ENCODE measurements around the gene RNGTT.
"Not testable (repeated sequence)": the region's sequence is repeated elsewhere in the genome, so short reads cannot be mapped to it uniquely, and the experiment has no call there.

The RNGTT gene

DNA sequence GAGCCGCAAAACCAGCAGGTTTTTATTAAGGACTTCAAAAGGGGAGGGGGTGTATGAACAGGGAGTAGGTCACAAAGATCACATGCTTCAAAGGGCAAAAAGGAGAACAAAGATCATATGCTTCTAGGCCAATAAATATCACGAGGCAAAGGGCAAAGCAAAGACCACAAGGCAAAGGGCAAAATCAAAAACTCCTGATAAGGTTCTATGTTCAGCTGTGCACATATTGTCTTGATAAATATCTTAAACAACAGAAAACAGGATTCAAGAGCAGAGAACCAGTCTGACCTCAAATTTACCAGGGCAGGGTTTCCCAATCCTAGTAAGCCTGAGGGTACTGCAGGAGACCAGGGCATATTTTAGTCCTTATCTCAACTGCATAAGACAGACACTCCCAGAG lies 5.8 kb upstream of the RNGTT start:
- not testable (repeated sequence) for DNase-seq

- DNase-seq: no peak
Observed at GRCh38 chr6:88967891-88968290, 4.5 kb upstream of the RNGTT start.

GRCh38 chr6:88965691-88966090 lies 2.3 kb upstream of the RNGTT start:
- DNase-seq: no peak

- DNase-seq: no peak
Observed at GRCh38 chr6:88964509-88964908, 1.1 kb upstream of the RNGTT start.

DNA sequence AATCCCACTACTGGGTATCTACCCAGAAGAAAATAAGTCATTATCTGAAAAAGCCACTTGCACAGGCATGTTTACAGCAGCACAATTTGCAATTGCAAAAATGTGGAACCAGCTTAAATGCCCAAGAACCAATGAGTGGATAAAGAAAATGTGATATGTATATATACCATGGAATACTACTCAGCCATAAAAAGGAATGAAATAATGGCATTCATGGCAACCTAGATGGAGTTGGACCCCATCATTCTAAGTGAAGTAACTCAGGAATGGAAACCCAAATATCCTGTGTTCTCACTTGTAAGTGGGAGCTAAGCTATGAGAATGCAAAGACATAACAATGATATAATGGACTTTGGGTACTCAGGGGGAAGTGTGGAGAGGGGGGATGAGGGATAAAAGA lies 4.6 kb downstream of the RNGTT start:
- no peak for DNase-seq

DNA sequence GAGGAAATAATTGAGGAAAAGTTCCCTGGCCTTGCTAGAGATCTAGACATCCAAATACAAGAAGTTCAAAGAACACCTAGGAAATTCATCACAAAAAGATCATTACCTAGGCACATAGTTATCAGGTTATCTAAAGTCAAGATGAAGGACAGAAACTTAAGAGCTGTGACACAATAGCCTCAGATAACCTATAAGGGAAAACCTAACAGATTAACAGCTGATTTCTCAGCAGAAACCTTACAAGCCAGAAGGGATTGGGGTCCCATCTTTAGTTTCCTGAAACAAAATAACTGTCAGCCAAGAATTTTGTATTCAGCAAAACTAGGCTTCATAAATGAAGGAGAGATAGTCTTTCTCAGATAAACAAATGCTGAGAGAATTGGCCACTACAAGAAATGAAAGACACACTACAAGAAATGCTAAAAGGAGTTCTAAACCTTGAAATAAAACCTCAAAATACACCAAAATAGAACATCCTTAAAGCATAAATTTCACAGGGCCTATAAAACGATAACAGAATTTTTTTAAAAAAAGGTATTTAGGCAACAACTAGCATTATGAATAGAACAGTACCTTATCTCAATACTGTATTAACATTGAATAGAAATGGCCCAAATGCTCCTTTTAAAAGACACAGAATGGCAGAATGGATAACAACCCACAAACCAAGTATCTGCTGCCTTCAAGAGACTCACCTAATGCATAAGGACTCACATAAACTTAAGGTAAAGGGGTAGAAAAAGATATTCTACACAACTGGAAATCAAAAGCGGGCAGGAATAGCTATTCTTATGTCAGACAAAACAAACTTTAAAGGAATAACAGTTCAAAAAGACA lies 9.7 kb downstream of the RNGTT start:
- DNase-seq: no peak

DNA sequence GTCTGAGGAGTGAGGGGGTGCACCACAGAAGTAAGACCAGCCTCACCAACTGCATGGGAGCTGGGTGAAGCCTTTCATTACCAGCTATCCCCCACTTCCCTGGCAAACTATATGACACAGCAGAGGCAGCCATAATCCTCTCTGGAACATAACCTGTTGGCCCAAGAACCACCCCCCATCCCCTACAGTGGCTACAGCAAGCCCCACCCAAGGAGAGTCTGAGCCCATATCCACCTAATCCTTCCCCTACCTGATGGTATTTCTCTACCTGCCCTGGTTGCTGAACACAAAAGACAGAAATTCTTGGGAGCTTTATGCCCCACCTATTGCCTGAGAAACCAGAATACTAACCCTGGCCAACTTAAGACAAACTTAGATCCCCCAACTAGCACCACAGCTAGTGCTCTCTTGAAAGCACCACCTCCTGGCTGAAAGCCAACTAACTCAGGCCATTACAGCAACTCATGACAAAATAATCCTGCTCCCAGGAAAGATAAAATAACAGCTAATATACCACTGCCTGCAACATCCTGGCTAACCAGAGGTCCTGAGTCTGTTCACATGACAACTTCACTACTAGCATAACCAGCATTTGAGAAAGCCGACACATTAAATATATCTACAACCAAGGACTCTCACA lies 11.2 kb downstream of the RNGTT start:
- no peak for DNase-seq

DNA sequence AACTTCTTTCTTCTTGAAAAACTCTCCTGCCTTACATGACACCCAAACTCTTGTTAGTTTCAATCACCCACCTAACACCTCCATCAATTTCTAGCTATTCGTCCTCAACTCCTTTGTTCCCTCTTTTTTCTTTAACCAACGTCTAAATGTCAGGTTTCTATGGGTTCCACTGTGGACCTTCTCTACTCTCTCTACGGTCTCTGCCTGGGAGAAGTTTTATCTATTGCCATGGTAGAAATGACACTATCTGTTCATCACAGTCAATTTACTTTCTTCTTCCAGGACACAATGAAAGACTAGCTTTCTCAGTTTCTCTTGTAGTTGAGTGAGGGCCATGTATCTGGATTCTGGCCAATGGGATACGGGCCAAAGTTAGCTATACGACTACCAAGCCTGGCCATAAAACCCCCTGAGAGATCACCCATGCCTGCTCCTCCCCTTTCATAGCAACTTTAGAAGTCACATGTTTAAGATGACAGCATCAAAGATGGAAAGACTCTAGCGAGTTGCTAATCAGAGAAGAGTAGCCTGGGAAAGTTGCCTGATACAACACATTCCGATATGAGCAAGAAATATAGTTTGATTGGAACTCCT lies 17.9 kb downstream of the RNGTT start:
- DNase-seq: no peak

- DNase-seq: no peak
Observed at GRCh38 chr6:88933521-88933920, 29.9 kb downstream of the RNGTT start.

DNA sequence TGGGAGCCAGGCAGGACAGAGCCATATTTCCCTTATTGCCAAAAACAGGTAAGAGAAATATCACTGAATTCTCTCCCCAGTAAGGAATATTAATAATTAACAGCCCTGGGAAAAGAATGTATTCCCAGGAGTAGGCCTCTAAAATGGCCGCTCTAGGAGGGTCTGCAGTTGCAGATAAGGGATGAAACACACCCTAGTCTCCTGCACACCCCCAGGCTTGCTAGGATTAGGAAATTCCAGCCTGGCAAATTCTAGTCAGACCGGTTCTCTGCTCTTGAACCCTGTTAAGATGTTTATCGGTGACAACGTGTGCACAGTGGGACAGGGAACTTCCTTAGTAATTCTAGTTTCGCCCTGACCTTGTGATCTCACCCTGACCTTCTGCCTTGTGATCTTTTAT lies 31.4 kb downstream of the RNGTT start:
- DNase-seq: not testable (repeated sequence)

DNA sequence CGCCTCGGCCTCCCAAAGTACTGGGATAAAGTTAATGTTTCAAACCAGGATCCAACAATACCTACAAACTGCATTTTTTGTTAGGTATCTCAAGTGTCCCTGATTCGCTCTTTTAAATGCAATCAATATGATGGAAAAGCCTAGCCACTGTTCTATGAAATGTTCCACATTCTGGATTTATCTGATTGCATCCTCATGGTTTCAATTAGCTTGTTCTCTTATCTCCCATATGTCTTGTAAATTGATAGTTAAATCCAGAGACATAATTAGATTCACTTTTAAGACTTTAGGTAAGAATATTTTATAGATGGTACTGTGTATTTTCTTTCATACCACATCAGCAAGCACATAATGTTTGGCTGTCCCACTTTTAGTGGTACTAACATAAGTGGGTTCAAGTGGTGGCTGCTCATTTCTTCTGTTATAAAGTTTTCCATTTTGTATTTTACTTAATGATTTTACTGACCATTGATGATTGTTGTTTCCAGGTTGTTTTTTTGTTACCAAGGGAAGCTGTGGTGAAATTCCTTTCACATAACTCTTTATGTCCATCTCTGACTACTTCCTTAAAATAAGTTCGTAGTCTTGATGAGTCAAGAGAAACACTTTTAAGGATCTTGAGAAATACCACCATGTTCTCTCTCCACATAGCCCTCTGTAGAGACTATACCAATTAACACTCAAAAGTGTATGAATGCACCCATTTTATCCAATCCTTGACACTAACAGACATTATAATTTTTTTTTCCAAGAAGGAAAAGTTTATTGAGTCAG lies 40.5 kb downstream of the RNGTT start:
- no peak for DNase-seq

GRCh38 chr6:88921734-88922133 lies 41.7 kb downstream of the RNGTT start:
- no peak for DNase-seq

DNA sequence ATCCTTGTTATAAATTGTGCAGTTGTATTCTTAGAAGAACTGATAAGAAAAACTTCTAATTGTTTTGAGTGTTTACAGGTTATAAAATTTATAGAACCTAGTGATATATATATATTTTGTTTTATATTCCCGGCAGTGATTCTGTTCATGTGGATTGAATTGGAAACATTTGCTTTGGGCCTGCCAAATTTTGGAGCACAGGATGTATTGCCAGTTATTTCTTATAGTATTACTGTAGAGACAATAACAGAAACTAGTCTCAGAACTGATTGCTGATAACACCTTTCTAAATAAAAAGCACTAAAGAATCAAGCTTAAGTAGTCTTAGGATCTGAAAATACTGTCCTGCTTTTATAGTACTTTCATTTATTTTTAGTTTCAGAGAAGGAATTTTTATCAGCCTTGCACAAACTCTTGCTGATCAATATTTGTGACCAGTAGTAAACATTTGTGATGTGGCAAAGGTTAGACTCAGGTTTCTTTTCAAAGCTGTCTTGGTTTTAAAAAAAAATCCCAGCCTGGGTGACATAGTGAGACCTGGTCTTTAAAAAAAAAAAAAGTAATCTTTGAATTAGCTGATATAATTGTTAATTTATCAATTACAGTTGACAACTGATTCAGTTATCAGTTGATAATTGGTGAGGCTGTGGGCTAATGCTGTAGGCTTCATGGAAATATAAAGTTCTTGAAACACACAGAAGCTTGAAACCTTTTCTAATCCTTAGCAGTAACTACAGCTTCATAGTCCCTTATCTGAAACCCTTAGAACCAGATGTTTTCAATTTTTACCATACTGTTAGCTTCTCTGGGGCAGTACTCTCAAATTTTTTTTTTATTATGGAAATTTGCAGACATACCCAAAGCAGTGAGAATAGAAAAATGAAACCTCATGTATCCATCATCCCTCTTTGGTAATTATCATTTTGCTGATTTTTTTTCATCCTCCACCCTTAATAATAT lies 42.4 kb downstream of the RNGTT start:
- no peak for DNase-seq

DNA sequence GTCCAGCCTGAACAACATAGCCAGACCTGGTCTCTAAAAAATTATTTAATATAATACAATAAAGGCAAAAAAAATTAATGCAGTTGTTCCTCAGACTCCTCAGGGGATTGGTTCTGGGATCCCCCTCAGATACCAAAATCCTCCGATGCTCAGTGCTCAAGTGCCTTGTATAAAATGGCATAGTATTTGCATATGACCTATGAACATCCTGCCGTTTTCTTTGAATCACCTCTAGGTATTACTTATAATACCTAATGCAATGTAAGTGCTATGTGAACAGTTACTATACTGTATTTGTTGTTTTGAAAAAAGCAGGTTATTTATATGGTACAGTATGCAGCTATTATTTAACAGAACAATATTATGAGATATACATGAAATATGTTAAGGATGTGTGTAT lies 43.3 kb downstream of the RNGTT start:
- DNase-seq: no peak

DNA sequence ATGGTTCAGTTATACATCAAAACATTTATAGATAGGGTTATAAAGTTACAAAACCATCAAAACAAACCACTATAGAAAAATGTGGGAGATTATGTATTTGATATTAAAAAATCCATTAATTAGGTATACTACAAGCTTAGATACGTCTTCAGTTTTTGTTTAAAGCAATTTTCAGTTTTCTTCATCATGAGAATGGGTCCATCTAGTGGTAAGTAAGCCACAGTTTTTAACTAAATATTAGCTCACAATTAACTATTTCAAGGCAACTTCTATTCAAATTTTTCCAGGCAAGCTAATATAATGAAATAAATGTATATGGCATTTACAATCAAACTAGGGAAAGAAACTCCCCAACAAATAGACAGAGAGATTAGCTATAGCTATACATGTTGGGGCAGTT lies 44.4 kb downstream of the RNGTT start:
- DNase-seq: no peak

DNA sequence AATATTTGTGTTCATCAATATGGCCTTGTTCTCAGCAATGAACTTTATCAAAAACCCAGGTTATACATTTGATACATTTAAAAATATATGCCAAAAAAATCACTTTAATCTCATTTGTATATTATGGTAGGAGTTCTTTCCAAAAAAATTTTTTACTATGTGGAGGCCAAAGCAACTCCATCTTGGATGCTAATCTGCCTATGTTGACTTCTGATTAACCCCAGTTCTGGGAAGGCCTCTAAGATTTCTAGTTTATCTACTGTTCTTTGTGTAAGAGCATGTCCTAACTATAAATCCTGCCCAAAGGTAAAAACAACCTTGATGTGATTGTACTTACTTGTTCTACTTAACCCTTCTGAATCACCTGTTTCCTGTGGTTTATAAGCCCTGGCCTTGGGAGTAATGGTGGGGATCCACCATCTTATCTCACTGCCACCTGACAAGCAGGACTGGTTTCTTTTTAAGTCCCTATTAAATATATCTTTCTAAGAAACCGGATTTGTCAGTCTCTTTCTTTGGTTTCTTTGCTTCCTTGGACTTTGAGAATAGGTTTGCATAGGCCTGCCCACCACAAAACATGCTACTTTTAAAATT lies 46.7 kb downstream of the RNGTT start:
- DNase-seq: no peak

- no peak for DNase-seq
Observed at GRCh38 chr6:88914895-88915598, 48.4 kb downstream of the RNGTT start.

DNA sequence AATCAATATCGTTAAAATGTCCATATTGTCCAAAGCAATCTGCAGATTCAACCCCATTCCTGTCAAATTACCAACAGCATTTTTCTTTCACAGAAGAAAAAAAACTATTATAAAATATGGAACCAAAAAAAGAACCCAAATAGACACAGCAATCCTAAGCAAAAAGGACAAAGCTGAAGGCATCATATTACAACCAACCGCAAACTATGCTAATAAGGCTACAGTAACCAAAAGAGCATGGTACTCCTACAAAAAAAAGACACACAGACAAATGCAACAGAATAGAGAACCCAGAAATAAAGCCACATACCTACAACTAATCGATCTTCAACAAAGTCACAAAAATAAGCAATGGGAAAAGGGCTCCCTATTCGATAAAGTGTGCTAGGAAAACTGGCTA lies 49.2 kb downstream of the RNGTT start:
- DNase-seq: no peak

DNA sequence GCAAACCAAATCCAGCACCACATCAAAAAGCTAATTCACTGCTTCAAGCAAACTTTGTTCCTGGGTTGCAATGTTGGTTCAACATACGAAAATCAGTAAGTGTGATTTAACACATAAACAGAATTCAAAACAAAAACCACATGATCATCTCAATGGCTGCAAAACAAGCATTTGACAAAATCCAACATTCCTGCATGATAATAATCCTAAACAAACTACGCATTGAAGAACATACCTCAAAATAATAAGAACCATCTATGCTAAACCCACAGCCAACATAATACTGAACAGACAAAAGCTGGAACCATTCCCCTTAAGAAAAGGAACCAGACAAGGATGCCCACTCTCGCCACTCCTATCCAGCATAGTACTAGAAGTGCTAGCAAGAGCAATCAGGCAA lies 49.9 kb downstream of the RNGTT start:
- DNase-seq: no peak

DNA sequence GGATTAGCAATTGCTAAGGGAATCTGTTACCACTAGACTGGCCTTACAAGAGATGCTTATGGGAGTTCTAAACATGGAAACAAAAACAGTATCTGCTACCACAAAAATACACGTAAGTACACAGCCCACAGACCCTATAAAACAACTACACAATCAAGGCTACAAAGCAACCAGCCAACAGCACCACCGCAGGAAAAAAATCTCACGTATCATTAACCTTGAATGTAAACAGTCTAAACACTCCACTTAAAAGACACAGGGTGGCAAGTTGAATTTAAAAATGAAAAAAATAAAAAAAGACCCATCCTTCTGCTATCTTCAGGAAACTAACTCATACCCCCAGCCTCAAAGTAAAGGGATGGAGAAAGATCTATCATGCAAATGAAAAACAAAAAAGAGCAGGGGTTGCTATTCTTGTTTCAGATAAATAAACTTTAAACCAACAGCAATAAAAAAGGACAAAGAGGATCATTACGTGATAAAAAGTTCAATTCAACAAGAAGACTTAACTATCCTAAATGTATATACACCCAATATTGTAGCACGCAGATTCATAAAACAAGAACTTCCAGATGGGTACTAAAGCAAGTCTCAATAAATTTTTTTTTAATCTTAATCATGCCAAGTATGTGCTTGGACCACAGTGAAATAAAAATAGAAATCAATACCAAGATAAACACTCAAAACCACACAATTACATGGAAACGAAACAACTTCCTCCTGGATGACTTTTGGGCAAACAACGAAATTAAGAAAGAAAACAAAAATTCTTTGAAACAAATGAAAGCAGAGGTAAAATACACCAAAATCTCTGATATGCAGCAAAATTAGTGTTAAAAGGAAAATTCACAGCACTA lies 52.3 kb downstream of the RNGTT start:
- DNase-seq: no peak

All from activated CD4-positive, alpha-beta T cell treated with anti-CD3 and anti-CD28 coated beads, Interleukin-2, amount 50 U/mL, for 4 hours (primary cell).